SW480 (cell line): ENCODE results near the gene TUBB4A.

Source experiments
- DNase-seq: peaks from one replicate; pipeline ENCODE4 v3.0.0-alpha.2; 2016; ENCODE audit warnings: low spot score

Gene TUBB4A

GRCh38 chr19:6466526-6467248 lies 35.4 kb downstream of the TUBB4A start:
- DNase-seq: no peak

- DNase-seq: no peak
Observed at GRCh38 chr19:6465663-6466062, 36.4 kb downstream of the TUBB4A start.

GRCh38 chr19:6465006-6465405 lies 37.1 kb downstream of the TUBB4A start:
- DNase-seq: no peak

GRCh38 chr19:6464070-6464873 lies 37.8 kb downstream of the TUBB4A start, which contains the start of gene CRB3:
Gene CRB3, plus strand, starts transcription at chr19:6464271. Its CDS starts 431 bp downstream, at chr19:6464702.
- DNase-seq: peak; percentile 80

DNA sequence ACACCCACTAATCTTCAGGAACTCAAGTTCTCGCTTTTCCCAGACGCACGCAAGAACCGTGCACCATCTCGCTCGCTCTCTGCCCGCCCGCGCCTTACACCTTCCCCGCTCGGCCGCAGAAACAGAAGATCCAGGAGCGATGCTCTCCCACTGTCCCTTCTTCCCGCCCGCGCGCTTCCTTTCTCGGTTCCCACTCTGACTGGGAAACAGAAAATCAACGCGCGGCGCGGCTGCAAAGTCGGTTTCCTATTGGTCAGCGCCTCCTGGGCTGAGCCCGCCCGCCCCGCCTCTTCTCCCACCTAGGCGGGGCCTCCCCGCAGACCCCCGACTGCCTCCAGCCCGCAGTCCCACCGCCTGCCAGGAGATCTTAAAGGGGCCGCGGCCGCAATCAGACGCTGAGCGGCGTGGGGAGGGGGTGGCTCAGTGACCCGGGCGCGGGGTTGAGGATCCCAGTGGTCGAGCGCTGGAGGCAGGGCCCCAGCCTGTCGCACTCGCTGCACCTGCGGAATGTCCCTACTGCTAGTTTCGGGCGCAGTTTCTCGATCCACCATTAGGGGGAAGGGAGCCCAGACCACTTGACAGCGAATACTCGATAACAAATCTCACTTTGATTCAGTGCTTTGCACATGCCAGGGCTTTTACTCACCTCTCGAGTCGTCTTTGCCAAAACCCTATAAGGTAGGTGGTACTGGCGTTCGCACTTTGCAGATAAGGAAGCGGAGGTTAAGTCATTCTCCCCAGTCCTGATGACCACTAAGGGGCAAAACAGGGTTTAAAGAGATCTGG lies 41.8 kb downstream of the TUBB4A start:
- peak; percentile 97 for DNase-seq

DNA sequence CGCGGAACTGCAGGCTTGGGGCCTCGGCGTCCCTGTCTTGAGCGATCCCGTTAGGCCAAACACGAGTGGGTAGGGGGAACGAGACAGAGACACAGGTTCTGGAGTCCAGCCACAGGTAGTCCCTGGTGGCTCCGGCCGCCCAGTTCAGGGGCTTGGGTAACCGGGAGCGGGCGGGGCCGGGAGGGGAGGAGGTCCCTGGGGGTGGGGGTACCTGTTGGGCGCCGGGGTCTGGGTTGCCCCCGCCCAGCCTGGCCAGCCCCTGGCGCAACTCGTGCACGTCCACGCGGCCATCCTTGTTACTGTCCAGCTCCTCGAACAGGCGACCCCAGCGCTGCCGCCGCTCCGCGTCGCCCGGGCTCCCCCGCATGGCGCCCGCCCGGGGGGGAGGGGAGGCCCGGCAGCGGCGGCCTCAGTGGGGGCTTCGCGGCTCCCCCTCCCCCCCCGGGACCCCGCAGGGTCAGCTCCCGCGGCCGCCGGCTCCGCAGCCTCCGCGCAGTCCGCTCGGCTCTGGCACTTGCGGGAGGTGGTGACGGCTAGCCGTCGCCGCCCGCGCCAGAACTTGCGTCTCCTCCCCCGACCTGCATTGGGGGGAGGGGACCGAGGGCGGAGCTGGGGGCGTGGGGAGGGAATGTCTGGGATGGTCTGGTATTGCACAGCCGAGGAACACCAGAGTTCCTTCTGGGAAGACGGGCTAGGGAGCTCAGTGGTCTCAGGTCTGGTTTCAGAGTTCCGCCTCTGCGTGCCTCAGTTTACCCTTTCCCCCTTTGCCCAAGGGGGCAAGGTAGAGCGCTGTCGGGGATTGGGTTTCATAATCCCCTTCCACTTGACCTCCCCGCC lies 42.6 kb downstream of the TUBB4A start, which contains the start of gene SLC25A23:
Gene SLC25A23 (minus strand): TSS at position 531 of the 837 bp plus-strand sequence. CDS start 164 bp downstream, at position 367.
- DNase-seq: peak; percentile 50

GRCh38 chr19:6458695-6459261 lies 43.3 kb downstream of the TUBB4A start:
- DNase-seq: peak; percentile 18

- DNase-seq: no peak
Observed at GRCh38 chr19:6457958-6458694, 44.0 kb downstream of the TUBB4A start.

- DNase-seq: no peak
Observed at GRCh38 chr19:6455924-6456323, 46.2 kb downstream of the TUBB4A start.

- DNase-seq: no peak
Observed at GRCh38 chr19:6453951-6454565, 48.1 kb downstream of the TUBB4A start.

GRCh38 chr19:6452899-6453298 lies 49.2 kb downstream of the TUBB4A start:
- no peak for DNase-seq

- no peak for DNase-seq
Observed at GRCh38 chr19:6452223-6452614, 49.9 kb downstream of the TUBB4A start.

DNA sequence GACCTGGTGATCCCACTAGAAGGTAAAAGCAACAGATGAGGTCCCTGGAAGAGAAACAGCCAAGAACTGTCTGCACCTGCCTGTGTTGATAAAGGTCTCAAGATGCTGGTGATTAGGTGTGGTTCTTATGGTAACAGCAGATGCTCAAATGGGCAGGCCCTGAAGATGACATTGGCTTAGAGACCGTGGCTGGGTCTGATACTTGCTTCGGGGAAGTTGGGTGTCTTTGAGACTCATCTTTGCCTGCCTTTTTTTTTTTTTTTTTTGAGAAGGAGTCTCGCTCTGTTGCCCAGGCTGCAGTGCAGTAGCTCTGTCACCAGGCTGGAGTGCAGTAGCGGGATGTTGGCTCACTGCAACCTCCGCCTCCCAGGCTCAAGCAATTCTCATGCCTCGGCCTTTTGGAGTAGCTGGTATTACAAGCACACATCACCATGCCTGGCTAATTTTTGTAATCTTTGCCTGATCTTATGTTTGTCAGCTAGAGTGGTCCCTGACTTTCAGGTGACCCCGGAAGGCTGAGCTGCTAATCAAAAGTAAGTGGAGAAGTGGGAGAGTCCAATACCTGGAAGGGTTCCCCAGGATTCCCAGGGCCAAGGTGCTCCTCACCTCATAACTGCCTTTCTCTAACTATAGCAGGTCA lies 50.4 kb downstream of the TUBB4A start:
- DNase-seq: no peak

GRCh38 chr19:6450166-6450565 lies 51.9 kb downstream of the TUBB4A start:
- no peak for DNase-seq

GRCh38 chr19:6448045-6448444 lies 54.1 kb downstream of the TUBB4A start:
- DNase-seq: no peak

GRCh38 chr19:6446452-6446851 lies 55.7 kb downstream of the TUBB4A start:
- DNase-seq: no peak
